K562 (cell line): Measurements from ENCODE around the gene NIPSNAP3A. TPM values are rescaled to one million over a fixed set of nuclear protein-coding genes. Genes with fewer than 3 reads are reported as not detected.

ENCODE experiments used
- ATAC-seq: fragments of 200-7000 bp; cut with Tn5 transposase; 3 replicates; pipeline ENCODE4 v1.9.1; 2020; ENCODE audit warnings: moderate library complexity
- BruUV-seq: library from RNA; stranded (reverse); fragments of 400-500 nt; replicated peaks from 2 replicates; lab custom pipeline; 2021; lab: Mats Ljungman, UMichigan
- CTCF ChIA-PET: fragments of 300-600 bp; formaldehyde crosslinking; extraction: SDS; loops from one replicate; lab custom pipeline; 2021; ENCODE audit warnings: low intra/inter-chr PET ratio; lab: Yijun Ruan, JAX
- POLR2A ChIA-PET: fragments of 300-600, 350-650 bp; sonication (Branson Sonifier 250); formaldehyde crosslinking; extraction: SDS; loops from one replicate; lab custom pipeline; 2021; ENCODE audit warnings: antibody characterized with exemption, inconsistent platforms; lab: Yijun Ruan, JAX
- DNase-seq, 4 experiments: peaks; one replicate each; pipeline versions ENCODE4 v3.0.0 to v3.0.0-alpha.2; 2011 to 2018; ENCODE audit warnings: low spot score in 3 of 4, mixed read lengths in 3 of 4; ENCODE audit errors: extremely low read depth in 1 of 4
- FAIRE-seq: peaks from 2 replicates; lab custom pipeline; 2011; peaks lifted over from hg19 to GRCh38; lab: Jason Lieb, UNC
- H2AFZ ChIP-seq: 2 replicates; pipeline ENCODE4 v1.6.0; 2011; ENCODE audit warnings: low read depth, low read length, control low read depth, inconsistent platforms
- H3K27ac ChIP-seq: fragments of 200-600 bp; 3 replicates; pipeline ENCODE4 v1.8.0; 2011; ENCODE audit warnings: low read depth, mild to moderate bottlenecking, control low read depth, inconsistent platforms, low read length, moderate library complexity, mixed read lengths; ENCODE audit errors: extremely low read depth
- H3K27me3 ChIP-seq, 2 experiments: fragments of 300-600 bp in 1 of 2; 2 replicates in 1 of 2; 3 replicates in 1 of 2; pipeline versions ENCODE4 v1.6.0 to v1.8.0; 2011; ENCODE audit warnings: inconsistent platforms in 2 of 2, low read length in 2 of 2, mild to moderate bottlenecking in 1 of 2, mixed read lengths in 1 of 2, moderate library complexity in 1 of 2; ENCODE audit not compliant: control insufficient read depth in 2 of 2, insufficient read depth in 2 of 2
- H3K36me3 ChIP-seq: fragments of 300-600 bp; 3 replicates; pipeline ENCODE4 v1.8.0; 2011; ENCODE audit warnings: mild to moderate bottlenecking, low read length, inconsistent platforms; ENCODE audit not compliant: control insufficient read depth, insufficient read depth
- H3K4me1 ChIP-seq, 2 experiments: fragments of 200-600 bp in 1 of 2; replicated peaks in 1 of 2; 2 replicates in 1 of 2; 3 replicates in 1 of 2; pipeline versions ENCODE4 v1.5.1 to v1.8.0; 2011; ENCODE audit warnings: inconsistent platforms in 2 of 2, low read length in 2 of 2, mild to moderate bottlenecking in 1 of 2, mixed read lengths in 1 of 2, moderate library complexity in 1 of 2; ENCODE audit not compliant: control insufficient read depth in 2 of 2, insufficient read depth in 2 of 2
- H3K4me2 ChIP-seq: 2 replicates; pipeline ENCODE4 v1.6.1; 2011; ENCODE audit warnings: low read length, control low read depth, inconsistent platforms, mixed read lengths; ENCODE audit not compliant: insufficient read depth
- H3K4me3 ChIP-seq: fragments of 200-600 bp; sonication (generic), shearing (Covaris generic); 2 replicates; pipeline ENCODE4 v1.5.1; 2016; ENCODE audit warnings: control low read depth, inconsistent platforms
- H3K79me2 ChIP-seq: fragments of 200-600 bp; 3 replicates; pipeline ENCODE4 v1.8.0; 2011; ENCODE audit warnings: low read length, inconsistent platforms; ENCODE audit not compliant: control insufficient read depth, insufficient read depth
- H3K9ac ChIP-seq, 2 experiments: 2 replicates each; pipeline versions ENCODE4 v1.6.0 to v1.6.1; 2011; ENCODE audit warnings: low read depth in 2 of 2, low read length in 2 of 2, control low read depth in 1 of 2, inconsistent platforms in 1 of 2, mild to moderate bottlenecking in 1 of 2, mixed read lengths in 1 of 2; ENCODE audit not compliant: insufficient read depth in 1 of 2
- H3K9me1 ChIP-seq: one replicate; pipeline ENCODE4 v1.6.0; 2011; ENCODE audit warnings: inconsistent platforms, mild to moderate bottlenecking, low read length, moderate library complexity; ENCODE audit not compliant: control insufficient read depth, insufficient read depth
- H3K9me3 ChIP-seq: replicated peaks from 2 replicates; pipeline ENCODE4 v1.5.1; 2011; ENCODE audit warnings: low read depth, low read length, inconsistent platforms; ENCODE audit not compliant: control insufficient read depth, insufficient read depth
- H4K20me1 ChIP-seq: replicated peaks from 2 replicates; pipeline ENCODE4 v1.6.1; 2011; ENCODE audit warnings: low read length, inconsistent platforms, mixed read lengths; ENCODE audit not compliant: control insufficient read depth, insufficient read depth
- KLF13 ChIP-seq: fragments of 450-650 bp; IDR thresholded peaks from 2 replicates; pipeline ENCODE4 v1.6.1; 2016; ENCODE audit warnings: missing genetic modification characterization, low read depth, mild to moderate bottlenecking, missing compliant biosample characterization, moderate library complexity, borderline replicate concordance
- MAFK ChIP-seq: IDR thresholded peaks from 2 replicates; pipeline ENCODE4 v1.6.1; 2011; ENCODE audit warnings: low read length, improper control_type of control experiment
- NFE2 ChIP-seq: IDR thresholded peaks from 2 replicates; pipeline ENCODE4 v1.6.1; 2014; ENCODE audit warnings: antibody characterized with exemption, low read depth
- NR2C1 ChIP-seq, 2 experiments: fragments of 450-650 bp; IDR thresholded peaks; 2 replicates each; pipeline ENCODE4 v1.6.1; 2017; ENCODE audit warnings: mild to moderate bottlenecking in 2 of 2, antibody characterized with exemption in 1 of 2, inconsistent platforms in 1 of 2, missing compliant biosample characterization in 1 of 2, missing genetic modification characterization in 1 of 2
- POLR3G ChIP-seq: IDR thresholded peaks from 2 replicates; pipeline ENCODE4 v1.6.1; 2011; ENCODE audit not compliant: insufficient read length, insufficient replicate concordance; ENCODE audit errors: extremely low read depth
- RBFOX2 ChIP-seq: fragments of 200-400 bp; formaldehyde crosslinking; IDR thresholded peaks from 2 replicates; pipeline ENCODE4 v1.6.1; 2017; ENCODE audit warnings: low read depth, mild to moderate bottlenecking, low read length, moderate library complexity
- RBM17 ChIP-seq: fragments of 200-400 bp; formaldehyde crosslinking; IDR thresholded peaks from 2 replicates; pipeline ENCODE4 v1.6.1; 2017; ENCODE audit warnings: low read depth, mild to moderate bottlenecking, low read length, borderline replicate concordance
- SMARCA5 ChIP-seq: fragments of 450-650 bp; IDR thresholded peaks from 2 replicates; pipeline ENCODE4 v1.6.1; 2016
- TCF7L2 ChIP-seq: fragments of 150-350 bp; IDR thresholded peaks from 2 replicates; pipeline ENCODE4 v1.6.1; 2016; ENCODE audit warnings: low read depth, mild to moderate bottlenecking, low read length, moderate library complexity
- ZFP30 ChIP-seq: fragments of 250-450 bp; sonication (Bioruptor Pico); IDR thresholded peaks from 2 replicates; pipeline ENCODE4 v1.8.0; 2022; ENCODE audit warnings: moderate library complexity, mild to moderate bottlenecking, inconsistent platforms, borderline replicate concordance
- ZFX ChIP-seq: sonication (generic); formaldehyde crosslinking; IDR thresholded peaks from 2 replicates; pipeline ENCODE4 v1.8.0; 2022; ENCODE audit warnings: mild to moderate bottlenecking, missing genetic modification reagents, moderate library complexity
- ZKSCAN1 ChIP-seq: fragments of 150-350 bp; IDR thresholded peaks from 2 replicates; pipeline ENCODE4 v1.6.1; 2016; ENCODE audit warnings: low read depth, low read length
- ZNF121 ChIP-seq: sonication (generic); formaldehyde crosslinking; conservative IDR thresholded peaks from 2 replicates; pipeline ENCODE4 v1.8.0; 2022; ENCODE audit warnings: missing genetic modification reagents
- ZNF174 ChIP-seq: fragments of 250-450 bp; sonication (Bioruptor Pico); IDR thresholded peaks from 2 replicates; pipeline ENCODE4 v1.4.0; 2020; ENCODE audit warnings: mild to moderate bottlenecking
- WGBS: fragments of 100-300 bp; shearing (Covaris generic); methylation state at CpG from one replicate; pipeline ENCODE4 v1.1.6; 2016; ENCODE audit warnings: low coverage, mixed read lengths; ENCODE audit not compliant: insufficient coverage; ENCODE audit errors: missing lambda C conversion rate; 5-methylcytosine and 5-hydroxymethylcytosine counted together
- in situ Hi-C: fragments of 300-500 bp; cut with MboI; formaldehyde crosslinking; loops from 4 replicates; pipeline ENCODE4 v1.15.0; 2018; ENCODE audit warnings: inconsistent platforms, mixed read lengths
- intact Hi-C: fragments of 100-400 bp; cut with micrococcal nuclease; formaldehyde crosslinking; loops from 2 replicates; pipeline ENCODE4 v1.14.2; 2022
- polyA plus RNA-seq, 8 experiments: library from polyadenylated mRNA; depleted of rRNA in 4 of 8; stranded (reverse) in 5 of 8; unstranded in 3 of 8; fragments of >200 nt; fragmentation: Nextera tagmentation in 2 of 8; fragmentation: Illumina TruSeq in 1 of 8; extraction: Ambion mirVana in 2 of 8; extraction: Trizol in 1 of 8; gene quantifications; 2 replicates each; pipeline versions ENCODE4 v1.2.1 to v1.2.3, GENCODE V29; 2011 to 2014; ENCODE audit warnings: inconsistent platforms in 1 of 8, missing spikeins in 1 of 8
- total RNA-seq, 7 experiments: library from RNA; depleted of rRNA in 6 of 7; stranded (reverse); fragments of >200 nt in 6 of 7; fragmentation: Illumina TruSeq in 2 of 7; extraction: Trizol in 2 of 7; gene quantifications; 2 replicates each; pipeline versions ENCODE4 v1.2.1 to v1.2.3, GENCODE V29; 2011 to 2021; ENCODE audit warnings: low replicate concordance in 1 of 7
- TF ChIP-seq, protein P1 (sequence below): fragments of 450-650 bp; IDR thresholded peaks from 2 replicates; pipeline ENCODE4 v1.6.1; 2016; ENCODE audit warnings: antibody characterized with exemption
- TF ChIP-seq, protein P2 (sequence below): fragments of 250-450 bp; sonication (Bioruptor Pico); IDR thresholded peaks from 2 replicates; pipeline ENCODE4 v1.5.0; 2020; ENCODE audit warnings: mild to moderate bottlenecking, borderline replicate concordance

NIPSNAP3A gene
- total and polyA plus RNA-seq, 9 of the 15 experiments (the other 6 are each of a cell fraction or from before 2014, with no cell fraction given) = 25.3 to 132 (median 40.5) TPM

- no peak for TF ChIP-seq SMARCA5
Measured at GRCh38 chr9:104748359-104749031, 1.0 kb downstream of the NIPSNAP3A start (continued).

DNA sequence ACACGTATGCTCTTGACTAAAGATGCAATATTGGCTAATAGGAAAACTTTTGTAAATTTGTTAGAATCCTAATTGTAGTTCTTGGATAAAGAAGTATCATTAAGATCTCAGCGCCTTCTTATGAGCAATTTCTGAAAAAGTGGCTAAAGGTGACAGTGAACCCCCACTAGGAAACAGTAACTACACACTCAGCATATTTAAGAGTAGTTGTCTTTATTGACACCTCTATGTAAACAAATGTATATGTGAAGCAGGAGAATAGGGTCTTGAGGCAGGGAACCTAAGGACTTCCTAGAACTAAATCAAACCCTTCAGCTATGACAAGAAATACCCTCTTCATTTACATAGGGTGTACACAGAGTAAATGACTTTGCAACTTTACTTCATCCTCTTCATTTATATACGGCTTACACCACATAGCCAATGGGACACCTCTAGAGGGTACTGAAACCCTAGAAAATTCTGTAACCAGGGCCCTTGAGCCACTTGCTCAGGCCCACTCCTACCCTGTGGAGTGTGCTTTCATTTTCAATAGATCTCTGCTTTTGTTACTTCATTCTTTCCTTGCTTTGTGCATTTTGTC is 2.8 kb downstream of the NIPSNAP3A start:
- Histone ChIP-seq H3K4me2 (peak overlapping the region; percentile 19; the same call in 1 of the 2 replicates), H3K9me1 (no peaks in the 10 kb centered on the region), H3K9ac (no peak overlapping the region), H3K79me2 (peaks cover 39% of the 10 kb centered on the region), H2AFZ (peak overlapping the region; percentile 7; the same call in 1 of the 2 replicates), H3K4me1 (peaks cover 13 to 25% of the 10 kb centered on the region in 2 experiments; a peak in 4 of 5 replicates), H3K9me3 (no peaks in the 10 kb centered on the region), H3K27me3 (no peaks in the 10 kb centered on the region), H3K4me3 (no peak overlapping the region), H4K20me1 (no peaks in the 10 kb centered on the region), H3K27ac (0 out of 3 replicates have a peak overlapping the region, but pooled peaks have one; percentile 14), H3K36me3 (peaks cover 35% of the 10 kb centered on the region)
- 60% methylated on average over 3 of the region's 3 CpGs for WGBS
- in situ Hi-C loops (no loop called here), intact Hi-C loops (no loop called here)
- POLR2A ChIA-PET = interaction anchor here (1.5 kb wide), 1 partner anchor 12 kb away, joined by 6 read pairs; no protein-coding TSS in a partner anchor
- BruUV-seq = no TSS peak
- ATAC-seq = peak; percentile 20
- DNase-seq = peak in 1 of 4 experiments; percentile 23
- no peak for FAIRE-seq
- CTCF ChIA-PET = no interaction called here
- no peak for TF ChIP-seq ZFX (CRISPR knock-in tag)
- no peak for TF ChIP-seq NR2C1 (IDR thresholded peaks at IDR 0.05)
- TF ChIP-seq NR2C1 (tag; IDR thresholded peaks at IDR 0.05) = no peak
- TF ChIP-seq ZFP30 = no peak
- TF ChIP-seq ZNF121 (CRISPR knock-in tag) = no peak
- TF ChIP-seq ZKSCAN1 = no peak
- peak; percentile 58 for TF ChIP-seq MAFK
- TF ChIP-seq RBFOX2 = no peak
- TF ChIP-seq, protein P1, sequence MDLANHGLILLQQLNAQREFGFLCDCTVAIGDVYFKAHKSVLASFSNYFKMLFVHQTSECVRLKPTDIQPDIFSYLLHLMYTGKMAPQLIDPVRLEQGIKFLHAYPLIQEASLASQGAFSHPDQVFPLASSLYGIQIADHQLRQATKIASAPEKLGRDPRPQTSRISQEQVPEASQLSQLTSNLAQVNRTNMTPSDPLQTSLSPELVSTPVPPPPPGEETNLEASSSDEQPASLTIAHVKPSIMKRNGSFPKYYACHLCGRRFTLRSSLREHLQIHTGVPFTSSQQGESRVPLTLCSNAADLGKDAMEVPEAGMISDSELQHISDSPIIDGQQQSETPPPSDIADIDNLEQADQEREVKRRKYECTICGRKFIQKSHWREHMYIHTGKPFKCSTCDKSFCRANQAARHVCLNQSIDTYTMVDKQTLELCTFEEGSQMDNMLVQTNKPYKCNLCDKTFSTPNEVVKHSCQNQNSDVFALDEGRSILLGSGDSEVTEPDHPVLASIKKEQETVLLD = no peak
- TF ChIP-seq KLF13 = no peak
- TF ChIP-seq POLR3G = no peak
- TF ChIP-seq NFE2 = peak; percentile 74
- TF ChIP-seq, protein P2, sequence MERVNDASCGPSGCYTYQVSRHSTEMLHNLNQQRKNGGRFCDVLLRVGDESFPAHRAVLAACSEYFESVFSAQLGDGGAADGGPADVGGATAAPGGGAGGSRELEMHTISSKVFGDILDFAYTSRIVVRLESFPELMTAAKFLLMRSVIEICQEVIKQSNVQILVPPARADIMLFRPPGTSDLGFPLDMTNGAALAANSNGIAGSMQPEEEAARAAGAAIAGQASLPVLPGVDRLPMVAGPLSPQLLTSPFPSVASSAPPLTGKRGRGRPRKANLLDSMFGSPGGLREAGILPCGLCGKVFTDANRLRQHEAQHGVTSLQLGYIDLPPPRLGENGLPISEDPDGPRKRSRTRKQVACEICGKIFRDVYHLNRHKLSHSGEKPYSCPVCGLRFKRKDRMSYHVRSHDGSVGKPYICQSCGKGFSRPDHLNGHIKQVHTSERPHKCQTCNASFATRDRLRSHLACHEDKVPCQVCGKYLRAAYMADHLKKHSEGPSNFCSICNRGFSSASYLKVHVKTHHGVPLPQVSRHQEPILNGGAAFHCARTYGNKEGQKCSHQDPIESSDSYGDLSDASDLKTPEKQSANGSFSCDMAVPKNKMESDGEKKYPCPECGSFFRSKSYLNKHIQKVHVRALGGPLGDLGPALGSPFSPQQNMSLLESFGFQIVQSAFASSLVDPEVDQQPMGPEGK = no peak
- TF ChIP-seq TCF7L2 = no peak
- no peak for TF ChIP-seq ZNF174
- TF ChIP-seq RBM17 = no peak
